ENCODE data around the gene RLF.

DNA sequence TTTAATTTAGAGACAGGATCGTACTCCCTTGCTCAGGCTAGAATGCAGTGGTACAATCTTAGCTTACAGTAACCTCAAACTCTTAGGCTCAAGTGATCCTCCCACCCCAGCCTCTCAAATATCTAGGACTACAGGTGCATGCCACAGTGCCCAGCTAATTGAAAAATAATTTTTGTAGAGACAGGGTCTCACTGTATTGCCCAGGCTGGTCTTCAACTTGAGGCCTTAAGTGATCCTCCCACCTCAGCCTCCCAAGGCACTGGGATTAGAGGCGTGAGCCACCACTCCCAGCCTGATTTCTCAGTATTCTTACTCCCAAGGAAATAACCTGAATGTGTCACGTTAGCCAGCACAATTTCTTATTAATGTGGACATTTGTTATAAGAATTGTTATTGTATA, 9.8 kb downstream of the RLF start:
- TF ChIP-seq, protein P1, sequence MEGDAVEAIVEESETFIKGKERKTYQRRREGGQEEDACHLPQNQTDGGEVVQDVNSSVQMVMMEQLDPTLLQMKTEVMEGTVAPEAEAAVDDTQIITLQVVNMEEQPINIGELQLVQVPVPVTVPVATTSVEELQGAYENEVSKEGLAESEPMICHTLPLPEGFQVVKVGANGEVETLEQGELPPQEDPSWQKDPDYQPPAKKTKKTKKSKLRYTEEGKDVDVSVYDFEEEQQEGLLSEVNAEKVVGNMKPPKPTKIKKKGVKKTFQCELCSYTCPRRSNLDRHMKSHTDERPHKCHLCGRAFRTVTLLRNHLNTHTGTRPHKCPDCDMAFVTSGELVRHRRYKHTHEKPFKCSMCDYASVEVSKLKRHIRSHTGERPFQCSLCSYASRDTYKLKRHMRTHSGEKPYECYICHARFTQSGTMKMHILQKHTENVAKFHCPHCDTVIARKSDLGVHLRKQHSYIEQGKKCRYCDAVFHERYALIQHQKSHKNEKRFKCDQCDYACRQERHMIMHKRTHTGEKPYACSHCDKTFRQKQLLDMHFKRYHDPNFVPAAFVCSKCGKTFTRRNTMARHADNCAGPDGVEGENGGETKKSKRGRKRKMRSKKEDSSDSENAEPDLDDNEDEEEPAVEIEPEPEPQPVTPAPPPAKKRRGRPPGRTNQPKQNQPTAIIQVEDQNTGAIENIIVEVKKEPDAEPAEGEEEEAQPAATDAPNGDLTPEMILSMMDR (IDR thresholded peaks at IDR 0.05), result no peak
- no peak for TF ChIP-seq POLR2A (IDR thresholded peaks at IDR 0.05)
